GM18498 (cell line): ENCODE results near the gene SPNS3.

Source experiments
- ATAC-seq: cut with Tn5 transposase; IDR thresholded peaks from one replicate; pipeline ENCODE4 v1.9.1; 2021; ENCODE audit warnings: mild to moderate bottlenecking, moderate library complexity; ENCODE audit not compliant: unreplicated experiment

Gene SPNS3

GRCh38 chr17:4523946-4524345 lies 90.2 kb downstream of the SPNS3 start:
- no peak for ATAC-seq

DNA sequence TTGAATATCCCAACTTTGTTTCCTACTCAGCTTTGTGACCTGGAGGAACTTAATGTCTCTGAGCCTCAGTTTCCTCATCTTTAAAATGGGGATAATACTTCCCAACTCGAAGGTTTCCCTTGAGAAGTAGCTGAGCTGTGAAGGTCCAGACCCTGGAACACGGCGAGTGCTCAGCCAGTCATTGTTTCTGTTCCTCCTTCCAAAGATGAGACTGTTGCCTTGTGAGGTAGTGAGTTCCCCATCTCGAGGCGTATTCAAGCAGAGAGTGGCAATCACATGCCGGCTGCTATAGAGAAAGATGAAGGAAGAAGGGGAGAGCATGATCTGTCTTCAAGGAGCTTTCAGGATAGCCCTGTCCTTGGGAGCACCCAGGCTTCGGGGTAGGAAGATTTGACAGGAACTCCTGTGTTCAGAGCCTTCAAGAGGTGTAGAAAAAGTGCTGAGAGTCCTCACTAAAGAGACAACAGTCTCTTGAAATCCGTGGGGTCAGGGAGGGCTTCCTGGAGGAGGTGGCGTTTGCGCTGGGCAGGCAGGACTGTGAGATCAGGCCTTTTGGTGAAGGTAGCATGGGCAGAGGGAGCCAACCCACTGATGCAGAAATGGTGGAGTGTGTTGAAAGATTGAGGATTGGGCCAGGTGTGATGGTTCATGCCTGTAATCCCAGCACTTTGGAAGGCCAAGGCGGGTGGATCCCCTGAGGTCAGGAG lies 92.1 kb downstream of the SPNS3 start:
- ATAC-seq: no peak

DNA sequence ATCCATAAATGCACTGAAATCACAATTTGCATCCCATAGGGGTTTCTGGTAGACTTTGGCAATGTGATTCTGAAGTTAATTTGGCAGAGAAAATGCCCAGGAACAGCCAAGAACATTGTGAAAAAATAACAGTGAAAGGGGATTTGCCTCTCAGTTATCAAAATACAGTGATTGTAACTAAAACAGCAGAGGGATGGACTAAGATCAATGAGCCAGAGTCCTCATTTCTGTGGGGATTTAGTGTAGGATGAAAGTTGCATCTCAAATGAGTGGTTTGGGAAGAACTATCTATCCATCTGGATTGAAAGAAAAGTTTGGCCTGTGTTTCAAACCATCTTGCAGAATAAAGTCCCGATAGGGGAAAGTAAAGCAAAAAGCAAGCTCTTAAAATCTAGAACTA lies 93.4 kb downstream of the SPNS3 start:
- no peak for ATAC-seq

GRCh38 chr17:4527566-4528125 lies 93.9 kb downstream of the SPNS3 start:
- no peak for ATAC-seq

DNA sequence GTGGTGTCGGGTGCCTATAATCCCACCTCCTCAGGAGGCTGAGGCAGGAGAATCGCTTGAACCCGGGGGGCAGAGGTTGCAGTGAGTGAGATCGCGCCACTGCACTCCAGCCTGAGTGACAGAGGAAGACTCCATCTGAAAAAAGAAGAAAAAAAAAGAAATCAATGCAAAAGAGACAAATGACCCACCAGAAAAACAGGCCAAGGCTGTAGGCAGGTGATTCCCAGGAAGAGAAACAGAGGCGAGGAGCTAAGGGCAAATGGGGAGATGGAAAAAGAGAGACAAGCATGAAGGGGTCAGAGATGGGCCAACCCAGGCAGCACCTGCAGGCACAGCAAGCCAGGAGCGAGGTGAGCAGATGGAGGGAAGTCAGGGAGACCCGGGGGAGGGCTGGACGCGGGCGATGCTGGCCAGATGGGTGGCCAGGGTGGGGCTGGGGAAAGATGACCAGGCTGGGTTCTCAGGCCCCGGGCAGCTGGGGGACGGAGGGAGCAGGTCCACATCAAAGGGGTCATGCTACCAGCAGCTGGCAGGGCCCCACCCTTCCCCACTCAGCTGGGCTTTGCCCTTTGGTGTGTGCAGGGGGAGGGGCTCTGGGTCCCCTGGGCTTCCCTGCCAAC lies 95.9 kb downstream of the SPNS3 start:
- no peak for ATAC-seq

- no peak for ATAC-seq
These were observed 97.3 kb downstream of the SPNS3 start for GRCh38 chr17:4530799-4531730.

- ATAC-seq: no peak
These were observed 98.4 kb downstream of the SPNS3 start for GRCh38 chr17:4531988-4532736.

DNA sequence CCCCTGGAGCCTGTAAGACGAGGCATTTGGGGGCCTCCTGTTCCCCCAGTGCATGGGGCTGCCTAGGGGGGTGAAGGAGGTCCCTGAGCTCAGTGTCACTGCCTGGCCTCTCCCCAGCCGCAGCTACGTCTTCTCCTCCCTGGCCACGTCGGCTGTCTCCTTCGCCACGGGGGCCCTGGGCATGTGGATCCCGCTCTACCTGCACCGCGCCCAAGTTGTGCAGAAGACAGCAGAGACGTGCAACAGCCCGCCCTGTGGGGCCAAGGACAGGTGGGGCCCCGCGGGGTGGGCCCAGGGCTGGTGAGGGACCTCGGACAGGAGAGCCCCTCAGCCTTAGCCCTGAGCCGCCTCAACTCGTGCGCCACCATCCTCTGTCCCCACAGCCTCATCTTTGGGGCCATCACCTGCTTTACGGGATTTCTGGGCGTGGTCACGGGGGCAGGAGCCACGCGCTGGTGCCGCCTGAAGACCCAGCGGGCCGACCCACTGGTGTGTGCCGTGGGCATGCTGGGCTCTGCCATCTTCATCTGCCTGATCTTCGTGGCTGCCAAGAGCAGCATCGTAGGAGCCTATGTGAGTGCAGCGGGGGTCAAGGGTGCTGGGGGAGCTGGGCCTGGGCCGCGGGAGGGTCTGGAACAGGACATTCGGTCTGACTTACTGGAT lies 99.3 kb downstream of the SPNS3 start:
- no peak for ATAC-seq

GRCh38 chr17:4533523-4534504 lies 100.1 kb downstream of the SPNS3 start:
- ATAC-seq: no peak

GRCh38 chr17:4534515-4534914 lies 100.8 kb downstream of the SPNS3 start:
- ATAC-seq: no peak

DNA sequence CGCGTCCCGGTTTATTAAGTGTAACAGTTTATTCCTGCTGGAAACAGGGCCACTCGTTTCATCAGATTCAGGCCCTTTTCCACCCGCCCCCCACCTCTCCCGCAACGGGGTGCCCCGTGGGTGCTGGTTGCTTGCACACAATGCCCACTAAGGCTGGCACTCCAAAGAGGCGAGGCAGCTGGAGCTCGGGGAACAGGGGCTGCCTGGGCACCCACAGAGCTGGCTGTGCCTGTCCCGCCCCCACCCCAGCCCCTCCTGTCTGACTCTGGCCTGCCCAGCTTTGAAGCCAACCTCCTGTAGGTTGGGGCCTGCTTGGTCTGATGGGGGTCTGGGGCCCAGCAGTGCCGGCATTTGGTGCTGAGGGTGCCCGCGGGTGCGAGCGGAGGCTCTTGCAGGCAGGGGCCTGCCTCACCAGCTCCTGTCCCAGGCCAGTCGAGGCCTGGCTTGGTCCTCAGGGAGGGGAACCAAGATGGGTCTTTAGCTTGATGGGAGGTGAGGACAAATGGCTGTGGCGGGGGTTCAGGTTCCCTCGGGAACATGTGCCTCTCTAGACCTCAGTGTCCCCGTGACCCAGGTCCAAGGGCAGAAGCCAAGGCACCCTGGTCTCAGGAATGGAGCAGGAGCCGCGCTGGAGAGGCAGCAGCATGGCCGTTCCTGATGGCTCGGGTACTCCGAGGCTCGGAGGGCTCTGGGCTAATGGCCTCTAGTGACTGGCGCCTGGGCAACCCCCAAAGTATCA lies 101.4 kb downstream of the SPNS3 start:
- ATAC-seq: no peak

- ATAC-seq: no peak
These were observed 102.0 kb downstream of the SPNS3 start for GRCh38 chr17:4535667-4536258.

GRCh38 chr17:4536259-4536741 lies 102.6 kb downstream of the SPNS3 start:
- no peak for ATAC-seq

DNA sequence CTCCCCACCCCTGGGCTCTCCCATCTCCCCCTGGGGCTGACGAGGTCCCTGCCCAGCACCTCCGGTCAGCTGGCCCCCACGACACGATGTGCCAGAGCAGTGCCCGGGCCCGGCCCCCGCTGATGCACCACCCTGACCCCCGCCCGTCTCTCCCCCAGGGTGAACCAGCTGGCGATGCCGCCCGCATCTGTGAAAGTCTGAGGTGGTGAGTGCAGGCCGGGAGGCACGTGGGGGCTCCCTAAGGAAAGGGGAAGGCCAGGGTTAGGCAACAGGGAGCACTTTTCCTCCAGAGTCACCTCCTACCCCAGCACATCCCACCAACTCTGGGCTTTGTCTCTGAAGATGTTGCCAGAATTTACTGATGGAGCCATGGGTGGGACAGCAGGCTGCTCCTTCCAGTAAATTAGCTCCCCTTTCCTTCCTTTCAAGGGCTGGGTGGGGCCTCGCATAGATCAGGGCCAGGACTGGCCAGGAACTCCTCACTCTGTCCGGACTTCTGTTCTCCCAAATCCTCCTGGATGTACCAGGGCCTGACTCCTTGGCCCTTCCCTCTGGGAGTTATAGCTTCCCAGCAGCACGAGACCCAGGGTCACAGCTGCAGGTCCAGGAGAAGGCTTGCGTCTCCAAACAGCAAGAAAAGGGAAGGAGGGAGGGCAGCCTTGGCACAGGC lies 103.1 kb downstream of the SPNS3 start:
- ATAC-seq: no peak
